BLaER1 treated with 17β-estradiol and CSF1 and Interleukin-3, amounts not matched to agents 10 nM and 100 nM (cell line): ENCODE measurements around the gene UGT2B7.
A peak's percentile ranks its signal among the peaks of the same experiment; 100 is the strongest.

Source experiments
- H3K27ac ChIP-seq, 11 experiments: shearing (Covaris generic); formaldehyde crosslinking; 2 replicates each; pipeline ENCODE4 v1.8.1; 2022
- H3K27me3 ChIP-seq, 11 experiments: shearing (Covaris generic); formaldehyde crosslinking; 2 replicates each; pipeline ENCODE4 v1.8.1; 2022
- H3K36me3 ChIP-seq, 11 experiments: shearing (Covaris generic); formaldehyde crosslinking; 2 replicates each; pipeline ENCODE4 v1.8.1; 2022
- H3K4me1 ChIP-seq, 10 experiments: shearing (Covaris generic); formaldehyde crosslinking; 2 replicates each; pipeline ENCODE4 v1.8.1; 2022
- H3K4me2 ChIP-seq, 11 experiments: shearing (Covaris generic); formaldehyde crosslinking; 2 replicates each; pipeline ENCODE4 v1.8.1; 2022
- H3K4me3 ChIP-seq, 10 experiments: shearing (Covaris generic); formaldehyde crosslinking; 2 replicates each; pipeline ENCODE4 v1.8.1; 2022
- H3K9ac ChIP-seq, 11 experiments: shearing (Covaris generic); formaldehyde crosslinking; 2 replicates each; pipeline ENCODE4 v1.8.1; 2022
- H3K9me3 ChIP-seq, 11 experiments: shearing (Covaris generic); formaldehyde crosslinking; replicated peaks in 1 of 11; 2 replicates each; pipeline ENCODE4 v1.8.1; 2022
- H4K20me1 ChIP-seq, 11 experiments: shearing (Covaris generic); formaldehyde crosslinking; 2 replicates each; pipeline ENCODE4 v1.8.1; 2022
- Cebpa-rat ChIP-seq, 11 experiments: shearing (Covaris generic); IDR thresholded peaks; 2 replicates each; pipeline ENCODE4 v1.8.1; 2022

UGT2B7 gene

GRCh38 chr4:69057620-69058409 lies 38.5 kb upstream of the UGT2B7 start:
- H3K27me3 ChIP-seq: no peaks in the 10 kb centered on the region
- TF ChIP-seq Cebpa-rat (IDR thresholded peaks at IDR 0.05): no peak

GRCh38 chr4:69058410-69059059 lies 37.7 kb upstream of the UGT2B7 start:
- peak overlapping the region; percentile 49 to 84 (median 69); a peak in 20 of 22 replicates for H3K4me2 ChIP-seq
- no peaks in the 10 kb centered on the region for H4K20me1 ChIP-seq
- peaks cover 20 to 32% (median 23%) of the 10 kb centered on the region in 10 experiments for H3K4me1 ChIP-seq
- H3K27me3 ChIP-seq: no peaks in the 10 kb centered on the region
- H3K9me3 ChIP-seq: no peaks in the 10 kb centered on the region
- H3K27ac ChIP-seq: peak overlapping the region in 7 of 11 experiments; percentile 34 to 71 (median 57); a peak in 8 of 22 replicates
- no peak overlapping the region for H3K4me3 ChIP-seq
- H3K36me3 ChIP-seq: no peaks in the 10 kb centered on the region
- no peak for TF ChIP-seq Cebpa-rat (IDR thresholded peaks at IDR 0.05)
- H3K9ac ChIP-seq: peak overlapping the region in 4 of 11 experiments; percentile 1 to 43 (median 6); a peak in 2 of 22 replicates

More at GRCh38 chr4:69057620-69058409, 38.5 kb upstream of the UGT2B7 start:
- Histone ChIP-seq H3K36me3 (no peaks in the 10 kb centered on the region), H3K4me2 (peak overlapping the region; percentile 49 to 84 (median 69)), H3K4me3 (no peak overlapping the region), H3K27ac (peak overlapping the region in 9 of 11 experiments; percentile 30 to 71 (median 49); a peak in 17 of 22 replicates), H3K9me3 (no peaks in the 10 kb centered on the region), H3K9ac (peak overlapping the region in 4 of 11 experiments; percentile 1 to 43 (median 6); a peak in 3 of 22 replicates), H4K20me1 (no peaks in the 10 kb centered on the region), H3K4me1 (peaks cover 20 to 32% (median 23%) of the 10 kb centered on the region in 10 experiments)

GRCh38 chr4:69060651-69061308 lies 35.5 kb upstream of the UGT2B7 start:
- Histone ChIP-seq H3K27ac (no peak overlapping the region), H3K4me3 (no peak overlapping the region), H3K36me3 (no peaks in the 10 kb centered on the region), H3K4me1 (peaks cover 16 to 24% (median 21%) of the 10 kb centered on the region in 10 experiments), H3K9ac (no peak overlapping the region), H4K20me1 (no peaks in the 10 kb centered on the region), H3K9me3 (no peaks in the 10 kb centered on the region), H3K4me2 (no peak overlapping the region), H3K27me3 (no peaks in the 10 kb centered on the region)
- TF ChIP-seq Cebpa-rat (IDR thresholded peaks at IDR 0.05): no peak

- Histone ChIP-seq H3K27me3 (no peaks in the 10 kb centered on the region), H3K9me3 (no peaks in the 10 kb centered on the region), H3K27ac (no peak overlapping the region), H4K20me1 (no peaks in the 10 kb centered on the region), H3K9ac (no peak overlapping the region), H3K4me1 (no peaks in the 10 kb centered on the region), H3K4me3 (no peak overlapping the region), H3K36me3 (no peaks in the 10 kb centered on the region), H3K4me2 (no peak overlapping the region)
- no peak for TF ChIP-seq Cebpa-rat (IDR thresholded peaks at IDR 0.05)
Observed at GRCh38 chr4:69064391-69064790, 31.9 kb upstream of the UGT2B7 start.

GRCh38 chr4:69066945-69067344 lies 29.3 kb upstream of the UGT2B7 start:
- Histone ChIP-seq H3K9ac (no peak overlapping the region), H3K27ac (no peak overlapping the region), H3K4me3 (no peak overlapping the region), H3K36me3 (no peaks in the 10 kb centered on the region), H3K4me1 (no peaks in the 10 kb centered on the region), H3K4me2 (no peak overlapping the region), H3K27me3 (no peaks in the 10 kb centered on the region), H4K20me1 (no peaks in the 10 kb centered on the region), H3K9me3 (no peaks in the 10 kb centered on the region)
- TF ChIP-seq Cebpa-rat (IDR thresholded peaks at IDR 0.05): no peak

GRCh38 chr4:69069085-69069484 lies 27.2 kb upstream of the UGT2B7 start:
- Histone ChIP-seq H3K4me3 (no peak overlapping the region), H3K4me1 (no peaks in the 10 kb centered on the region), H4K20me1 (no peaks in the 10 kb centered on the region), H3K9me3 (no peaks in the 10 kb centered on the region), H3K36me3 (no peaks in the 10 kb centered on the region), H3K27me3 (no peaks in the 10 kb centered on the region), H3K4me2 (no peak overlapping the region), H3K9ac (no peak overlapping the region), H3K27ac (no peak overlapping the region)
- no peak for TF ChIP-seq Cebpa-rat (IDR thresholded peaks at IDR 0.05)

GRCh38 chr4:69070590-69070989 lies 25.7 kb upstream of the UGT2B7 start:
- H3K4me1 ChIP-seq: no peaks in the 10 kb centered on the region
- H3K27ac ChIP-seq: no peak overlapping the region
- no peak for TF ChIP-seq Cebpa-rat (IDR thresholded peaks at IDR 0.05)
- H3K4me2 ChIP-seq: no peak overlapping the region
- H3K36me3 ChIP-seq: no peaks in the 10 kb centered on the region
- no peaks in the 10 kb centered on the region for H4K20me1 ChIP-seq
- H3K9ac ChIP-seq: no peak overlapping the region
- no peaks in the 10 kb centered on the region for H3K27me3 ChIP-seq
- no peak overlapping the region for H3K4me3 ChIP-seq
- no peaks in the 10 kb centered on the region for H3K9me3 ChIP-seq

- Histone ChIP-seq H4K20me1 (no peaks in the 10 kb centered on the region), H3K9me3 (no peaks in the 10 kb centered on the region), H3K4me1 (no peaks in the 10 kb centered on the region), H3K36me3 (no peaks in the 10 kb centered on the region), H3K4me2 (no peak overlapping the region), H3K27ac (no peak overlapping the region), H3K4me3 (no peak overlapping the region), H3K9ac (no peak overlapping the region), H3K27me3 (no peaks in the 10 kb centered on the region)
- TF ChIP-seq Cebpa-rat (IDR thresholded peaks at IDR 0.05): no peak
Observed at GRCh38 chr4:69071286-69071685, 25.0 kb upstream of the UGT2B7 start.

- no peak for TF ChIP-seq Cebpa-rat (IDR thresholded peaks at IDR 0.05)
- Histone ChIP-seq H3K27ac (no peak overlapping the region), H3K36me3 (no peaks in the 10 kb centered on the region), H3K9me3 (no peaks in the 10 kb centered on the region), H3K4me2 (no peak overlapping the region), H4K20me1 (no peaks in the 10 kb centered on the region), H3K27me3 (no peaks in the 10 kb centered on the region), H3K4me3 (no peak overlapping the region), H3K9ac (no peak overlapping the region), H3K4me1 (no peaks in the 10 kb centered on the region)
Observed at GRCh38 chr4:69073375-69073774, 22.9 kb upstream of the UGT2B7 start.
